ENCODE measurements around the gene TNFRSF1A.

Gene TNFRSF1A

DNA sequence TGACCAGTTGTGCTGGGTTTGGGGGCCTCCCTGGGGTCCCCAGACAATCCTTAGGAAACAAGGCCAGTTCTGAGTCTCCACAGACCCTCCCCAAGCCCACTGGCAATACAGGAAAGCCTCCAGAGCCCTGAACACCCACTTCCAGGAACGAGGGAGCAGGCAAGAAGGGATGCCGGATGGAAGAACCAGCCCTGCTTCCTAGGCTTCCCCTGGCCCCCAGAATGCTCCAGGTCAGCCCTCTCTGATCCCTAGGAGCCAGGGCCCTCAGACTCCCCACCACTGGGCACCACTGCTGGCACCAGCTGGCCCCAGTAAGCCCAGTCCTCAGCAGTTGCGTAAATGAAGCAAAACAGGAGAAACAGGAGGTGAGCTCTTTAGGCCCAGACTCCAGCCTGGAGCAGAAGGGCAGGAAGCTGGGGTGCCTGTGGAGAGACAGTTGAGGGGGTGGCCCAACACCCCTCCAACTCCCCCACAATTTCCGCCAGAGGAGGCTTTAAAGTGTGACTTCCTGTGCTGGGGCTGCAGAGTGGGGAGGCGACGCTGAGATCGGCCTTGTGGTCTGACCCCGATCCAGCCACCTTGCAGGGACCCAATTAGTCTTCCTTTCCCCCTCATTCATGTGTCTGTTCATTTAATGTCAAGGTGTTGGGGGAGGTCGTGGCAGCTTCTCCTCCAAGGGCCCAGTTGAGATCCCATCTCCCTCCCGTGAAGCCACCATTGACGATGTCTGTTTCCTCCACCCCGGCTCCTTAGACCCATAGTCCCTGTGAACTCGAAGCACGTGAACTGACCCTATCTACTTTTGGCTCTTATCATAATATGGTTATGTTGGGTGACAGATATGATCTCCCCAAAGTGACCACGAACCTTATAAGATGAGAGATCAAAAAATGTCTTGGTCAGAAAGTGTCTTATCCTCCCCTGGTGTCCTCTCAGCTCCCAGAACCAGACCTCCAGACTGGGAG is 4.7 kb downstream of the TNFRSF1A start:
- DNase-seq = peak in 1 of 14 donors; percentile 43

DNA sequence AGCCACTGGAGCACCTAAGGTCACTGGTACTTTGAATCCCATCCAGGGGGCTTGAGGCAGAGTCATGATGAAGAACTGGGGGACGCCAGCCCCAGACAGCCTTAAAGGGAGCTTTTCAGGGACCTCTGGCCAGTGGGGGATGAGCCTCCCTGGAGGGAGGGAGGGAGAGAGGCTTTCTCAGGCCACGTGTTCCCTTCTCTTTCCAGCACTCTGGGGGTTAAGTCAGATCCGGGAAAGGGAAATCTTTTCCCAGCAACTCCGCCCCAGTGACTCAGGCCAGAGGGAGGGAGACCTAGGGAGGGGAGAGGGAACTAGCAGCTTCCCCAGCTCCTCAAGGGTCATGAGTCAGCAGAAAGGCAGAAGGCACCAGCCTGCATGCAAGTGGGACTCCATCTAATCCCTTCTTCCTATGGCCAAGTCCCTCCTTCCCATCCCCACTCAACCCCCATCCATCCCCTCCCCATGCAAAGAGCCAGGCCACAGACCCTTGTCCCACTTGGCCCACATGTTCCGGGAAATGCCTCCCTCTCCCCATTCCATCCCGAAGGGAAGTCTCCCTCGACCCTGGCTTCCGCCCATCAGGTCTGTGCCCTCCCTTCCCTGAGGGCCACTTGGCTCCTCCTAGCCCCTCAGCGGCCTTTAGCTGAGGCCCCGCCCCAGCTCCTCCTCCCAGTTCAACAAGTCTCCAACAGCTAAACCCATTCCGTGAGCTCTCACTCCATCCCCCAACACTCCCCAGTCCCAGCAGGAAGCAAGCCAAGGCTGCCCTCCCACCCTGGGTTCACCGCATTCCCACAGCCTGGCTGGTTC is 5.6 kb downstream of the TNFRSF1A start:
- DNase-seq = peak in 12 of 14 donors; percentile 44 to 96 (median 81)

DNA sequence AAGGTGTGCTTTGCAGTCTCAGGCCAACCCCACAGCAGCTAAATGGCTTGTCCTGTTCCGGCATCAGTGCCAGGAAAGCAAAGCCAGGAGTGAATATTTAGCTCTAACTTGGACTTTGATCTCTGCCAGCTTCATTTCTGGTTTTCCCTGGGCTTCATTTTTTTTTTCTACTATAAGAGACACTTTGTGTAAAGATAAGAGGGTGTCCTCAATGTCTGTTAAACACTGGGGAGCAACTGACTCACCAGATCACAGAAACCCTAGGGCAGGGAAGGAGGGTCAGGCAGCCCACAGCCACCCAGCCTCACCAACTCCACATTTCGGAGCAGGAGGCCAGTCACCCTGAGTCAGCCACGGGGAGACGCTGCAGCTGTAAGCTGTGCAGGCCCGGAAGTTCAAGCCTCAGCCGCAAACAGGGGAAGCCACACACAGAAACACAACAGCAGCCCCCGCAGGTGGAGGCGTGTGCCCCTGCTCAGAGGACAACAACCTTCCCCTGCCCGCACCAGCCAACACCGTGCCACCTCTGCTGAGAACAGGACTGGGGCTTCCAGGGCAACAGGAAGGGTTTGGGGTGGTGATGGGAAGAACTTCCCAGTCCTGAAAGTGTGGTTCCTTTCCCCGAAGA is 6.3 kb downstream of the TNFRSF1A start:
- peak in 7 of 14 donors; percentile 34 to 89 (median 58) for DNase-seq

DNA sequence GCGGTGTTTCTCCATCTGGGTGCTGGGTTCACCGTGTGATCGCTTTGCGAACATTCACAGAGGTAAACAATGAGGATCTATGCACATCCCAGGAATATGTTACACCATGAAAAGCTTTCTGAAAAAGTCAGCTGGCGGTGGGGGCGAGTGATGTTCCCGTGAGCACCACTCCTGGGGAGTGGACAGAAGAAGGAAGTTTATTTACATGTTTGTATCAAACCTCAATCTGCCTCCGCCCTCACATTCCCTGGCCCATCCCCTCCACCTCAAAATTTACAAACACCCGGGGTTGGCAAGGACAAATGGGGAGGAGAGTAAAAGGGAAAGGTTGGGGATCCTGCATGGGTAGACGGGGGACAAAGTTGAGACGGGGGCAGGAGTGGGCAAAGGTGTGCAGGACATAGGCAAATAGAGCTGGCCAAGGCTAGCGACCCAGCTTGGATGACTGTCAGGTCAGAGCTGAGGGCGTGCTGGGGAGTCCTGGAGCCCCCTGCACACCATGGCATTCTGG is 6.9 kb downstream of the TNFRSF1A start:
- peak in 1 of 14 donors; percentile 34 for DNase-seq

DNA sequence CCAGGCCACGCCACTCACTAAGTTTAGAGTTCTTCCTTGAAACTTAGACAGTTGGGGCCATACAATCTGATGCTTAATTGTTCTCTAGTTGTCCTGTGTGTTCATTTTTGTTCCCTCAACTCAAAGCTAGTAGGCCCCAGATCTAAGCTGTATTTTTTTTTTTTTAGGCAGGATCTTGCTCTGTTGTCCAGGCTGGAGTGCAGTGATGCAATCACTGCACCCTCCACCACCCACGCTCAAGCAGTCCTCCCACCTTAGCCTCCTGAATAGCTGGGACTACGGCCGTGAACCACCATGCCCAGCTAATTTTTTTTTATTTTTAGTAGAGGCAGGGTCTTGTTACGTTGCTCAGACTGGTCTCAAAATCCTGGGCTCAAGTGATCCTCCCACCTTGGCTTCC is 7.5 kb downstream of the TNFRSF1A start:
- DNase-seq = no peak

DNA sequence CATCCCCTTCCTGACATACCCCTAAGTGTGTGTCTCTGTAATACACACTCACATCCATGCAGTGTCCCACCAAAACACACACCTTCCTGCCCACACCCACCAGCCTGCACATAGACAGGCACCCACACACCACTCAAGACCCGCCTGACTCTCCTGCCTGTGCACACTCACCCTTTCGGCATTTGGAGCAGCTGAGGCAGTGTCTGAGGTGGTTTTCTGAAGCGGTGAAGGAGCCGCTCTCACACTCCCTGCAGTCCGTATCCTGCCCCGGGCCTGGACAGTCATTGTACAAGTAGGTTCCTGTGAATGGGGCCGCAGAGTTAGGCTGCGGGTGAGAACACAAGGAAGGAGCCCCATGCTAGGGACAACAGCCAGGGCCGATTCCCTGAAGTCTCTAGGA is 8.3 kb downstream of the TNFRSF1A start:
- no peak for DNase-seq

DNA sequence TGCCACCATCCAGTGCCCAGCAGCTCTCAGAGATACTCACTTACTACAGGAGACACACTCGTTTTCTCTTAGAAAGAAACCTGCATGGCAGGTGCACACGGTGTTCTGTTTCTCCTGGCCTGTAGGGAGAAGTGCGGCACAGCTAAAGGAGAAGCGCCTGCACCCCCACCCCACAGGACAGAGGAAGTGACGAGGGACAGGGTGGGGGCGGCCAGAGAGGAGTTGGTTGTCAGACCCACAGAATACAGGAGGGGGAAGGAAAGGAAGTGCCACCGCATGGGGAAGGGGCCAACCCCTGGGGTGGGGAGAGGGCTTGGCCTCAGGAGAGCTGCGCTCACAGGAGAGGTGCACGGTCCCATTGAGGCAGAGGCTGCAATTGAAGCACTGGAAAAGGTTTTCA is 8.8 kb downstream of the TNFRSF1A start:
- peak in 2 of 14 donors; percentile 12 to 18 for DNase-seq

DNA sequence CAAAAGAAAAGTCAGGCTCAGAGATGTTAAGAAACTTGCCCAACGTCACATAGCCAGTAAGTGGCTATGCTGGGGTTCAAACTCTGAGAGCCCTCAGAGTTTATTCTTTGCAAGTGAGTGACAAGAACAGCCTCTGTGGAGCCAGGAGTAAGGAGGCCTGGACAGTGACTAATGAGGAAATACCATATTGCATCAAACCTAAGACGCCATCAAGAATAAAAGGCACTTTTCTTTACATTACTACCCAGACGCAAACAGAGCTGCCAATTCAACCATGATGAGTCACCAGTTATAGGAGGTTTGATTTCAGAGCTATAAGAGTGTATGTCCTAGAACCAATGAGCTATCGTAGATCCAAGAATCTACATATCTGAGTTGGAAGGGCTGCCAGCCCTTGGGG is 9.4 kb downstream of the TNFRSF1A start:
- DNase-seq = no peak

DNA sequence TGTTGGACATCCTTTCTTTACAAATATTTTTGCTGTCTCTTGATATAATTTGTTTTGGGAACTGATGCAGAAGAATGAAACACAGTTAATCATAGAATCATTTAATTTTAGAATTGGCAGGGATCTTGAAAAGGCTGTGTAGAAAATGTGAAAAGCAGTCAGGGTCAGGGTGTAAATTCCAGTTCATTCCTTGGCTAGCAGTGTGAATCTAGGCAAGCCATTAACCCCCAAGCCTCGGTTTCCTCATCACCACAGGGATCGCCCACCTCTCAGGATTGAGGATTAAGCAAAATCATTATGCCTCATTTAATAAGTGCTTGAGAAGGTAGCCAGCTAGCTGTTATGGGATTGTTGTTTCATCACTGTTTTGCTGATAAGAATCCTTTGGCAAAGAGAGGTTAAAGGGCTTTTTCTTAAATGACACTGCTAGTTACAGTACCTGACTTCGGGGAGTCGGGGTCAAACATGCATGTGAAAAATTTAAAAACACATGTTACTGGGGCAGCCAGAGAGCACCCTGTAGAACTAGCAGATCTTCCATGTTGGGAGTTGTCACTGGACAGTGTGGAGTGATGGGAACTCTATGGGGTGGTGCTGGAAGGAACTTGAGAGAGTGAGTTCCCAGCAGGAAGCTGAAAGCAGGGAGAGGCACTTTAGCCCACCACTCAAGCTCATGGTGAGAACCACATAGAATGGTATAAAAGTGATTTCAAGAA is 10.7 kb downstream of the TNFRSF1A start:
- no peak for DNase-seq

DNA sequence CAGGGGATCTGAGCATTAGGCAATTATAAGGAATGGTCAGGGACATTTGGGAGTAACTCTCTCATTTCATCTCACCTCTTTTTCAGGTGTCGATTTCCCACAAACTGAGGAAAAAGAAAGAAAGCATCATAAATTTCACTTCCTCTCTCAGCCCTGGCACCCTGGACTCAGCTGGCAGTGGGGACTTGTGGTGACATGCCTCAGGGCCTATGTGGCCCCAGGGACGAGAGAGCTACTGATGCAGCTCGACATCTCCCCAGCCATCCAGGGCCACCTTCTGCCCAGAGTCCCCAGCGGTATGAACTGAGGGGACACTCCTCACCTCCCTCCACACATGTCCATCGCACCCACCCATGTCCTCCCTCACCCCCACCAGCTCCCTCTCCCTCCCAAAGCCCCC is 11.7 kb downstream of the TNFRSF1A start:
- DNase-seq = no peak

DNA sequence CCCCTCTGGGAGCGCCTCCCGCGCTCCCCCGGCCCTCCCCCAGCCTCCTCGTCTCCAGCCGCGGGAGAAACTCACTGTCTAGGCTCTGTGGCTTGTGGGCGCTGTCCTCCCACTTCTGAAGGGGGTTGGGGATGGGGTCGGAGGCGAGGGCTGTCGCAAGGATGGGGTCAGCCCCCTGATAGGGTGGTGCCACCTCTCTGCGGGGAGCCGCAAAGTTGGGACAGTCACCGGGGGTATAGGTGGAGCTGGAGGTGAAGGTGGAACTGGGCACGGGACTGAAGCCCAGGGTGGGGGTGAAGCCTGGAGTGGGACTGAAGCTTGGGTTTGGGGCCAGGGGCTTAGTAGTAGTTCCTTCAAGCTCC is 12.2 kb downstream of the TNFRSF1A start:
- no peak for DNase-seq

DNA sequence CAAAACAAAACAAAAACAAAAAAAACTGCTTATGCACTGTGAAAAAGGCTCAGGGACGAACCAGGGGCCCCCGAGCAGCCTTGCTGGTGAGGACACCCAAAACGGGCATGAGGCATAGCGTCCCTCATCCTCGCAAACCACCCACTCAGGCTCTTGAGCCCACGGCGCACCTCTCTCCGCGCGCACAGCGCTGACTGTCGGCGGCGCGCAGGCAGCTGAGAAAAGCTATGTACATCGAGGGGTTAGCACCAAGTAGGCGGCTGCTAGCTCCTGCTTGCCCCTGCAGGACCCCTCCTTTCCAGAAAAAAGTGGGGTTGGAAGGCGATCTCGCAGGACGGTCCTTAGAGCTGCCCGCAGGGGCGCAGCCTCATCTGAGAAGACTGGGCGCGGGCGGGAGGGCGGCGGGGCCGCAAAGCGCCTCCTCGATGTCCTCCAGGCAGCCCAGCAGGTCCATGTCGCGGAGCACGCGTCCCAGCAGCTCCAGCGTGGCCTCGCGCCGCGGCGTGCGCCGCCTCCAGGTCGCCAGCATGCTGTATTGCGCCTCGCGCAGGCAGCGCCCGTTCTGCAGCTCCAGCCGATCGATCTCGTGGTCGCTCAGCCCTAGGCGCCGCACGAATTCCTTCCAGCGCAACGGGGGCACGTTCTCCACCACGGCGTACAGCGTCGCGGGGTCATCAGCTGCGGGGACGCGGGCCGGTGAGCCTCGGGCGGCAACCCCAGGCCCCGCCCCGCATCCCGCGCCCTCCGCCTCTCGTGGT is 12.8 kb downstream of the TNFRSF1A start:
- no peak for DNase-seq

DNA sequence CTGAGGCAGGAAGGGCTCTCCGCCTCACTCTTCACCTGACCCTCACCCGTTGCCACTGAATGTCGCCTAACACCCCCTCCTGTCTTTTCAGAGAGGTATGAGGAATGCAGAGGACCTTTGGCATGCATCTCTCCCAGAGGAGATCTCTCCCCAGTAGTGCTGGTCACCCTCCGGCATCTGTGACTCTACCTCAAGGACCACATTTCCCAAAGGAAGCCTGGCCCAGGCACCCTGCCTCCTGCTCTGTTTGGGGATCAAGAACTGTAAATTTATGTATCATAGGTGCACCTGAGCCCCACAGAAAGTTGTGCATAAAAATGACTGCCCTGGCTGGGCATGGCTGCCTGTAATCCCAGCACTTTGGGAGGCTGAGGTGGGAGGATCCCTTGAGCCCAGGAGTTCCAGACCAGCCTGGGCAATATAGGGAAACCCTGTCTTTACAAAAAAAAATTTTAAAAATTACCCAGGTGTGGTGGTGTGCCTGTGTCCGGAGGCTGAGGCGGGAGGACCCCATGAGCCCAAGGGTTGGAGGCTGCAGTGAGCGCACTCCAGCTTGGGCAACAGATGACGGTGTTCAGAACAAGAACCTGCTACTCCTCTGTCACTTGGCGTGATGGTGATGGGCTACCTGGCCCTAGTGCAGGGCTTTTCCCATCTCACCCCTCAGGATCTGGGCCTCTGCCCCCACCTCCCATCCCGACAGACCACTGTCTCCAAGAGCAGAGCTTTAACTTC is 13.7 kb downstream of the TNFRSF1A start:
- no peak for DNase-seq

DNA sequence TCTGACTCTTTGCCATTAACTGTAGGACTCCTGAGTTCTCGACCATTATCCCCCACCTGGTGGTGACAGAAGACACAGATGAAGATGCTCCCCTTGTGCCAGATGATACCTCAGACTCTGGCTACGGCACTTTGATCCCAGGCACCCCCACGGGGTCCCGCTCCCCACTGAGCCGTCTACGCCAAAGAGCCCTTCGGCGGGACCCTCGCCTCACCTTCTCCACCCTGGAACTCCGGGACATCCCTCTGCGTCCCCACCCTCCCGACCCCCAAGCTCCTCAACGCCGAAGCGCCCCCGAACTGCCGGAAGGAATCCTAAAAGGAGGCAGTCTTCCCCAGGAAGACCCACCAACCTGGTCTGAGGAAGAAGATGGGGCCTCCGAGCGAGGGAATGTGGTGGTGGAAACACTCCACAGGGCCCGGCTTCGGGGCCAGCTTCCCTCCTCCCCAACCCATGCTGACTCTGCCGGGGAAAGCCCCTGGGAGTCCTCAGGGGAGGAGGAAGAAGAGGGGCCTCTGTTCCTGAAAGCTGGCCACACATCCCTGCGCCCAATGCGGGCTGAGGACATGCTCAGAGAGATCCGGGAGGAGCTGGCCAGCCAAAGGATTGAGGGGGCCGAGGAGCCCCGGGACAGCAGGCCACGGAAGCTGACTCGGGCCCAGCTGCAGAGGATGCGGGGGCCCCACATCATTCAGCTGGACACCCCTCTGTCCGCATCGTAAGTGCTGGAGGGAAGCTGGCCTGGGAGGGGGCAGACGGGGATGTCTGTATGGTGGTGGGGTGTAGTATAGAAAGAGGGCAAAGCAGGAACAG is 14.4 kb downstream of the TNFRSF1A start:
- DNase-seq = no peak

DNA sequence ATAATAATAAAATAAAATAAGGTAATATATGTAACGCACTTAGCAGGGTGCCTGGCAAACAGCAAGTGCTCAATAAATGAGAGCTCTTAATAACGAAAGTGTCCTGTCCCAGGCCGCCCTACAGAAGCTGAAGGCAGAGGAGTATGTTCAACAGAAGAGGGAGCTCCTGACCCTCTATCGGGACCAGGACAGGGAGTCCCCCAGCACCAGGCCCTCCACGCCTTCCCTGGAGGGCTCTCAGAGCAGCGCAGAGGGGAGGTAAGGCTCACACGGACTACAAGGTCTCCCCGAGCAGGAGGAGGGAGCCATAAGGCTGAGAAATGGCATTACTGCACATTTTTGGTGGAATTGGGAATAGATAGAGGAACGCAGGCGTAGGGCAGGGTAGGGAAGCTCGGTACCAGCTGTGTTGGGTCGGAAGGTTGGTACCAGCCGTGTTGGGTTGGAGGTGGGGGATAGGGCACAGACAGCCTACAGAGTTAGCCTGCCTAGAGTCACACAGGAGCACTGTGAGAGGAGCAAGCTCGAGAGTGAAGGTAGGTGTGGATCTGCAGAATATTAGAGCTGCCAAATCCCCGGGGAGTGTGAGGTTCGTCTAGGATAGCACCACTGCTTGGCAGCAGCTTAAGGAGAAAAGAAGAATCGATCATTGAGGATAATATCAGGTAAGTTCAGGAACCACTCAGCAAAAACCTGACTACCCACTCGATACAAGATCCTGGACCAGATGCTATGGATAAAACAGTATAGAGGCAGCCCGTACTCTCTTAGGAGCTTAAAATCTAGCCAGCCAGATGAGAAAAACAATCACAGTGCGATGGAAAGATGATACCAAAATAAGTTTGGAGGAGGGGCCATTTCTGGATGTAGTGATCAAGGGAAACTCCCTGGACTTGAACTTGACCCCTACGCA is 15.3 kb downstream of the TNFRSF1A start:
- no peak for DNase-seq

DNA sequence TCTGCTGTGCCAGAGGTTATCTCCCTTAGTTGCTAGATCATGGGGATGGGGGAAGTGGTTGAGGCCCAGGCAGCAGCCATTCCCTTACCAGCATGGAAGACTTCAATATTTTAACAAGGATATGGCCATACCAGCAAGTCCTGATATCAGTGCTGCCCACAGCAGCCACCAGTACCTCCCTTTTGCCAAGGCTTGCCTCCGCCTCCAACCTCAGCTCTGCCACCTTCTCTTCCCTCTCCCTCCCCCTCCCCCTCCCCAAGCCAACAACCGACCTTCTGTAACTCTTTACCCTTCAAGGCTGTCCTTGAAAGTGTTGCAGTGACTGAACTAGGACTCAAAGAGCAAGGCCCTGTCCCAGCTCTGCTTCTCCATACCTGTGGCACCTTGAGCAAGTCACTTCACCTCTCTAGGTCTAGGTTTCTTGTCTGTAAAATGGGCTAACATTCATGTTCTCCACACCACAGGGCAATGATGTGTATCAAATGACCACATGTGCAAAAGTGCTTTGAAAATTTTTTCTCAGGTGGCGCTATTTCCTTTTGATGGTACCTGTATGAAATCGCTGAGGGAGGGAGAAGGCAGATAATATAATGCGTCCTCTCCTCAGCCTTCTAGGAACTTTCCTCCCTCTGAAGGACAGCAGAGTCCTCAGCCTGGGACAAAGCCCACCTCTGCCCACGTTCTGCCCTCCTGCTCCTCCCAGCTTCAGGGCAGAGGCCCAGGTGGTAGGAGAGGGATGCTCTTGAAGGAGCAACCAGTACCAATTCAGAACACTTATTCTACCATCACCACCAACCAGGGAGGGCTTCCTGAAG is 16.7 kb downstream of the TNFRSF1A start:
- no peak for DNase-seq

DNA sequence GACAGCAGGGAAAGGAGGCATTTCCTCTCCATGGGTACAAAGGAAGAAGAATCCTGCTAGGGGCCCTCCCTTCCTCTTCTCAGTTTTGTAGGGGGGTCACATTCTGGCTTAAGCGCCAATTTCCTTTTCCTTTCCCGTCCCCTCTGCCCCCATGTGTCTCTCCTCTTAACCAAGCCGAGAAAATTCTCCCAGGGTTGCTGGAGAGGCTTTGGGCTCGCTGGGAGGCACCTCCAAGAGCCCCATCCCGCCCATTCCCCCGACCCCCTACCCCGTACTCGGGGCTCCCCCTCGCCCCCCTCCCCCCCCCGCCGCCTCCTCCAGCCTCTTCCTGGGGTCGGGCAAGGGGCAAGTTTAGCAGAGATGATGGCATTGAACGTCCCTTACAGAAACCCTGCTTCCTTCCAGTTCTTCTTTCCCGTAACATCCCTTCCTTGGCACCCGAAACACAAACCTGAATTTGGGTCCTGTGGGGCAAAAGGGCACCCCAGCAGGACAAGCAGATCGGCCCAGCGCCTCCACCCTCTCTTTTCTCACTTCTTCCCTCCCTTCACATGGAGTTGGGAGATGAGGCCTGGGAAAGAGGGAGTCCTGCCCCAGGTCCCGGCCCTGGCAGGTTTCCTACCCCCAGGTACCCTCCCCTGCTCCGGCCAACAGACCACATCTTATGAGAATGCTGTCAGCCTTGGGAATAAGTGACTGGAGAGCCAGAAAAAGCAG is 17.7 kb downstream of the TNFRSF1A start:
- no peak for DNase-seq
